Cardiac septum (tissue), 1 donor: ENCODE measurements around the gene PITPNM1. TPM values are rescaled to one million over a fixed set of nuclear protein-coding genes. Genes with fewer than 3 reads are reported as not detected.
A peak's percentile ranks its signal among the peaks of the same experiment; 100 is the strongest.
"Not testable (repeated sequence)": the region's sequence is repeated elsewhere in the genome, so short reads cannot be mapped to it uniquely, and the experiment has no call there.

Source experiments
- DNase-seq: peaks from one replicate; pipeline ENCODE4 v3.0.0-alpha.2; 2020; ENCODE audit warnings: low spot score
- intact Hi-C: fragments of 100-400 bp; cut with DNase I; formaldehyde crosslinking; loops from one replicate; pipeline ENCODE4 v1.14.0; 2022
- long read RNA-seq: library from polyadenylated mRNA; unstranded; transcript quantifications from one replicate; pipeline ENCODE4 v2.0.0, GENCODE V29; 2021
- total RNA-seq: library from RNA; stranded (reverse); fragmentation: NEBNext Ultra II Directional; extraction: Animal tissue kit (Norgen Biotek cat#: 25700); gene quantifications from one replicate; pipeline ENCODE4 v1.2.1, GENCODE V29; 2021
- donor health status: DM: no; HTN: no; CAD: no.

The PITPNM1 gene
- total RNA-seq: 40.0 TPM
- long read RNA-seq, full-length matches to known transcripts: 4 of 97 reads
- long read RNA-seq, partial matches to known transcripts: 77 of 97 reads
- long read RNA-seq, other reads (novel, unspliced or antisense): 16 of 97 reads

- DNase-seq: peak; percentile 92
- intact Hi-C loops: loop anchor here (5.0 kb wide), 1 partner anchor 148 kb away; no protein-coding TSS in a partner anchor
These were observed at the start of gene PITPNM1 for GRCh38 chr11:67504950-67505581. Gene PITPNM1 (minus strand): TSS chr11:67505363. CDS start chr11:67504180, 1,183 bp downstream.

GRCh38 chr11:67551697-67552096, 46.5 kb upstream of the PITPNM1 start:
- DNase-seq, intact Hi-C loops: not testable (repeated sequence)

- intact Hi-C loops: no loop called here
- no peak for DNase-seq
These were observed 46.0 kb upstream of the PITPNM1 start for GRCh38 chr11:67551127-67551526.

GRCh38 chr11:67548555-67549110, 43.5 kb upstream of the PITPNM1 start:
- intact Hi-C loops: no loop called here
- no peak for DNase-seq

GRCh38 chr11:67548112-67548511, 42.9 kb upstream of the PITPNM1 start:
- DNase-seq, intact Hi-C loops: not testable (repeated sequence)

GRCh38 chr11:67545280-67545679, 40.1 kb upstream of the PITPNM1 start:
- no peak for DNase-seq
- intact Hi-C loops: no loop called here

GRCh38 chr11:67544616-67545242, 39.6 kb upstream of the PITPNM1 start:
- DNase-seq: no peak
- intact Hi-C loops: no loop called here

GRCh38 chr11:67543585-67543984, 38.4 kb upstream of the PITPNM1 start:
- DNase-seq: no peak
- intact Hi-C loops: no loop called here

GRCh38 chr11:67542971-67543370, 37.8 kb upstream of the PITPNM1 start:
- intact Hi-C loops: no loop called here
- no peak for DNase-seq

GRCh38 chr11:67542169-67542568, 37.0 kb upstream of the PITPNM1 start:
- DNase-seq: no peak
- intact Hi-C loops: no loop called here

GRCh38 chr11:67541198-67541597, 36.0 kb upstream of the PITPNM1 start:
- no peak for DNase-seq
- intact Hi-C loops: no loop called here

GRCh38 chr11:67539550-67539949, 34.4 kb upstream of the PITPNM1 start:
- no peak for DNase-seq
- intact Hi-C loops: no loop called here

- DNase-seq: no peak
- intact Hi-C loops: no loop called here
These were observed 33.8 kb upstream of the PITPNM1 start for GRCh38 chr11:67538823-67539505.

- intact Hi-C loops: no loop called here
- DNase-seq: no peak
These were observed 33.1 kb upstream of the PITPNM1 start for GRCh38 chr11:67538306-67538705.

- intact Hi-C loops: no loop called here
These were observed 30.4 kb upstream of the PITPNM1 start for GRCh38 chr11:67535561-67535960.

GRCh38 chr11:67534070-67534679, 29.0 kb upstream of the PITPNM1 start:
- intact Hi-C loops: no loop called here
- no peak for DNase-seq

More at GRCh38 chr11:67535561-67535960, 30.4 kb upstream of the PITPNM1 start:
- DNase-seq: no peak

- DNase-seq: no peak
- intact Hi-C loops: no loop called here
These were observed 27.7 kb upstream of the PITPNM1 start for GRCh38 chr11:67532889-67533288.

- intact Hi-C loops: no loop called here
These were observed 25.1 kb upstream of the PITPNM1 start for GRCh38 chr11:67530282-67530592.

GRCh38 chr11:67528376-67528775, 23.2 kb upstream of the PITPNM1 start:
- DNase-seq: no peak
- intact Hi-C loops: no loop called here

More at GRCh38 chr11:67530282-67530592, 25.1 kb upstream of the PITPNM1 start:
- DNase-seq: no peak
